ENCODE data around the gene ACO2.

ACO2 gene

DNA sequence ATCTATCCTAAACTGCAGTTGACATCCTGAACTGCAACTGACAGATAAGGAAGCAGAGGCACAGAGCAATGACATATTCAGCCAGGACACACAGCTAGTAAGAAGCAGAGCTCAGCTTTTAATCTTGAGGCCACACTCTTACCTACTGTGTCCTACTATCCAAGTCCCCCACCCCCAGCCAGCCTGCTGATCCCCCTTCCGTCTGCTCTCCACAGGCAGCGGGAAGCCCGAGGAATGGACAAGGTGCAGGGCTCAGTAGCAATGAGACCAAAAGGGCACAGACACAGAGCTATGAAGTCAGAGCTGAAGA, 71.0 kb downstream of the ACO2 start:
- H3K27ac ChIP-seq (ENCODE audit: low read depth, low read length), result no peak overlapping the region

DNA sequence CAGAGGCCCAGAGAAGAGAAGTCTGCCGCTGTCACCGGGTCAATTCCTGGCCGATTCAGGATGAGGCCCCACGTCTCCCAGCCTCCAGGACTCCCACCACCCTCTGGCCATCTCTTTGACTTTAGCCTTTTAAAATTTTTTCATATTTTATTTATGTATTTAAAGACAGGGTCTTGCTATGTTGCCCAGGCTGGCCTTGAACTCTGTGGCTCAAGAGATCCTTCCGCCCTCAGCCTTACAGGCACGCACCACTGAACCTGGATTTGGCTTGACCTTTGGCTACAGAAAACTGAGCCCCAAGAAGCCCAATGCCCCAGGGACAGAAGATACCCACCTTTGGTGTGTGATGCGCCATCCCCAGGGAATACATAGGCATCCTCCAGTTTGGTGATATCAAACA, 71.4 kb downstream of the ACO2 start:
- no peaks in the 10 kb centered on the region for H3K27me3 ChIP-seq (ENCODE audit: control insufficient read depth in 1 of 2, insufficient read depth in 2 of 2, low read length in 2 of 2)
- H3K4me1 ChIP-seq (ENCODE audit: control insufficient read depth in 1 of 2, insufficient read depth in 2 of 2, low read length in 2 of 2), result peaks cover 14 to 26% of the 10 kb centered on the region in 2 donors
- H3K4me3 ChIP-seq (ENCODE audit: low read depth in 1 of 2, low read length in 2 of 2), result no peak overlapping the region
- H3K9me3 ChIP-seq (ENCODE audit: control insufficient read depth in 1 of 2, low read length in 2 of 2), result no peaks in the 10 kb centered on the region
- H3K36me3 ChIP-seq (ENCODE audit: control insufficient read depth in 1 of 2, insufficient read depth in 2 of 2, low read length in 2 of 2), result peaks cover 0 to 28% of the 10 kb centered on the region in 2 donors
- no peak overlapping the region for H3K27ac ChIP-seq (ENCODE audit: low read depth, low read length)
- H3K9ac ChIP-seq (ENCODE audit: low read depth in 1 of 2, low read length in 2 of 2), result no peak overlapping the region

More for the DNA sequence above, 71.0 kb downstream of the ACO2 start:
- Histone ChIP-seq H3K9me3 (ENCODE audit: control insufficient read depth in 1 of 2, low read length in 2 of 2) (no peaks in the 10 kb centered on the region), H3K36me3 (ENCODE audit: control insufficient read depth in 1 of 2, insufficient read depth in 2 of 2, low read length in 2 of 2) (peaks cover 0 to 28% of the 10 kb centered on the region in 2 donors), H3K4me1 (ENCODE audit: control insufficient read depth in 1 of 2, insufficient read depth in 2 of 2, low read length in 2 of 2) (peaks cover 14 to 26% of the 10 kb centered on the region in 2 donors), H3K9ac (ENCODE audit: low read depth in 1 of 2, low read length in 2 of 2) (no peak overlapping the region), H3K27me3 (ENCODE audit: control insufficient read depth in 1 of 2, insufficient read depth in 2 of 2, low read length in 2 of 2) (no peaks in the 10 kb centered on the region), H3K4me3 (ENCODE audit: low read depth in 1 of 2, low read length in 2 of 2) (no peak overlapping the region)

DNA sequence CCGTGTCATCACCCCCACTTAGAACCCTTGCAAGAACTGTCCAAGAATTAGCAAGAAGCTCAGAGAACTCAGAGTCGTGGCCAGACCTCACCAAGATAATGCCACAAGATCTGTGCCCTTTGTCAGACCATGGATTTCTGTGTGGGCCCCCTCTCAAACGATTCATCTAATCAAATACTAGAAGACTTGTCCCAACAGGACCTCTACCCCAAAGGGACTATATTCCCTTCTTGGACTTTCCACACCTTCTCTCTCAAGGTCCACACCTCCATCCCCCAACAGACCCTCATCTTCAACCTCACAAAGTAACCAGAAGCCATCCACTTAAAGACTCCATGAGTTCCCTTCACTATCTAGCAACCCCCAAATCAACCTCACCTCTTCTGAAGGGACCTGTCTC, 72.6 kb downstream of the ACO2 start:
- Histone ChIP-seq H3K27ac (ENCODE audit: low read depth, low read length) (no peak overlapping the region), H3K4me1 (ENCODE audit: control insufficient read depth in 1 of 2, insufficient read depth in 2 of 2, low read length in 2 of 2) (peaks cover 14 to 26% of the 10 kb centered on the region in 2 donors), H3K9me3 (ENCODE audit: control insufficient read depth in 1 of 2, low read length in 2 of 2) (no peaks in the 10 kb centered on the region), H3K9ac (ENCODE audit: low read depth in 1 of 2, low read length in 2 of 2) (no peak overlapping the region), H3K4me3 (ENCODE audit: low read depth in 1 of 2, low read length in 2 of 2) (no peak overlapping the region), H3K27me3 (ENCODE audit: control insufficient read depth in 1 of 2, insufficient read depth in 2 of 2, low read length in 2 of 2) (no peaks in the 10 kb centered on the region), H3K36me3 (ENCODE audit: control insufficient read depth in 1 of 2, insufficient read depth in 2 of 2, low read length in 2 of 2) (peaks cover 0 to 28% of the 10 kb centered on the region in 2 donors)

DNA sequence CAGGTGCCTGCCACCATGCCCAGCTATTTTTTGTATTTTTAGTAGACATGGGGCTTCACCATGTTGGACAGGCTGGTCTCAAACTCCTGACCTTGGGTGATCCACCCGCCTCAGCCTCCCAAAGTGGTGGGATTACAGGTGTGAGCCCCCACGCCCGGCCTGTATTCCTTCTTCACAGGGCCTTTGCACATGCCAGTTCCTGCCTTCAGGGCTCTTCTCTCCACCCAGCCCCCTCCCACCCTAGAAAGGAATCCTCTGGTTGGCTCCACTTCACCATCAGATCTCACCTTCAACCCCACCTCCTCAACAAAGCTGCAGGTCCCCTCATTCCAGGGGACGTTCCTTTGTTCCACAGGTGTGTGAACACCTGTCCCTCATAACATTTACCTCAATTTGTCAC, 73.3 kb downstream of the ACO2 start:
- no peak overlapping the region for H3K9ac ChIP-seq (ENCODE audit: low read depth in 1 of 2, low read length in 2 of 2)

DNA sequence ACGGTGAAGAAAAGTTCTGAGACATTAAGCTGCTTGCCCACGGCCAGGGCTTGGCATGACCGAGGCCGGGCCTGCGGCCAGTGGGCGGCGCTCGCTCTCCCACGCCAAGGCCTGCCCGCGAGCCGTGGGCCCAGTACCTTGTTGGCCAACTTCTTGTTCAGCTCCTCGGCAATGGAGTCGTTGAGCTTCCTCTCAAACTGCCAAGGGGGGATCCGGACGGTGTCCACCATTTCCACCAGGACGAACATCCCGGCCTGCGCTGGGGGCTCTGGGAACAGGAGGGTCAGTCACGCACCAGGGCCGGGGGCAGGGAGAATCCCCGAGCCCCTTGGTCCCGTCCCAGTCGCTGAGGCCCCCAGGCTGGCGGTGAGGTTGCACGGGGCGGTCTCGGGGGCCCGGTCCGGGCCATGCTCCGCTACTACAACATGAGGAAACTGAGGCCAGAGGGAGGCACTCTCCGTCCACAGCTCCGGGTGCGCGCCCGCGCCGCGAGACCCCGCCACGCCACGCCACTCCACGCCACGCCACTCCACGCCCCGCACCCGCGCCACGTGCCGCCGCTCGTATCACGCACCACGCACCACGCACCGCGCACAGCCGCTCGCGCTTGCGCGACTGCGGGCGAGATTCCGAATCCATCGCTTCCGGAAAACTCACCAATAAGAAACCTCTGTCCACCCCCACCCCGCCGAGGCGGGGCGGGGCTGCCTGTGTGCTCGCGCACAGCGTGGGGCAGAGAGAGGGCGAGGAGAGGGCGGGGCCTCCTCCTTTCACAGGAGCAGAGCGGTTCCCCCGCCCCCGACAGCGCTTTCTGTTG, 75.1 kb downstream of the ACO2 start, which contains the start of gene POLR3H:
TSS of gene POLR3H (minus strand) at position 617 of the 817 bp plus-strand sequence. CDS start at position 248, 369 bp downstream.
- H3K4me3 ChIP-seq (ENCODE audit: low read depth in 1 of 2, low read length in 2 of 2), result peak within 1 kb of the TSS; percentile 87 to 88
- peaks cover 14 to 26% of the 10 kb centered on the region in 2 donors for H3K4me1 ChIP-seq (ENCODE audit: control insufficient read depth in 1 of 2, insufficient read depth in 2 of 2, low read length in 2 of 2)
- H3K9ac ChIP-seq (ENCODE audit: low read depth in 1 of 2, low read length in 2 of 2), result peak within 1 kb of the TSS; percentile 63 to 70
- H3K27ac ChIP-seq (ENCODE audit: low read depth, low read length), result peak within 1 kb of the TSS; percentile 72
- no peaks in the 10 kb centered on the region for H3K9me3 ChIP-seq (ENCODE audit: control insufficient read depth in 1 of 2, low read length in 2 of 2)
- H3K27me3 ChIP-seq (ENCODE audit: control insufficient read depth in 1 of 2, insufficient read depth in 2 of 2, low read length in 2 of 2), result no peaks in the 10 kb centered on the region
- H3K36me3 ChIP-seq (ENCODE audit: control insufficient read depth in 1 of 2, insufficient read depth in 2 of 2, low read length in 2 of 2), result peaks cover 0 to 17% of the 10 kb centered on the region in 2 donors

More for the DNA sequence above, 73.3 kb downstream of the ACO2 start:
- no peak overlapping the region for H3K4me3 ChIP-seq (ENCODE audit: low read depth in 1 of 2, low read length in 2 of 2)
- no peak overlapping the region for H3K27ac ChIP-seq (ENCODE audit: low read depth, low read length)
- H3K27me3 ChIP-seq (ENCODE audit: control insufficient read depth in 1 of 2, insufficient read depth in 2 of 2, low read length in 2 of 2), result no peaks in the 10 kb centered on the region
- peaks cover 14 to 26% of the 10 kb centered on the region in 2 donors for H3K4me1 ChIP-seq (ENCODE audit: control insufficient read depth in 1 of 2, insufficient read depth in 2 of 2, low read length in 2 of 2)
- H3K36me3 ChIP-seq (ENCODE audit: control insufficient read depth in 1 of 2, insufficient read depth in 2 of 2, low read length in 2 of 2), result peaks cover 0 to 24% of the 10 kb centered on the region in 2 donors
- no peaks in the 10 kb centered on the region for H3K9me3 ChIP-seq (ENCODE audit: control insufficient read depth in 1 of 2, low read length in 2 of 2)

DNA sequence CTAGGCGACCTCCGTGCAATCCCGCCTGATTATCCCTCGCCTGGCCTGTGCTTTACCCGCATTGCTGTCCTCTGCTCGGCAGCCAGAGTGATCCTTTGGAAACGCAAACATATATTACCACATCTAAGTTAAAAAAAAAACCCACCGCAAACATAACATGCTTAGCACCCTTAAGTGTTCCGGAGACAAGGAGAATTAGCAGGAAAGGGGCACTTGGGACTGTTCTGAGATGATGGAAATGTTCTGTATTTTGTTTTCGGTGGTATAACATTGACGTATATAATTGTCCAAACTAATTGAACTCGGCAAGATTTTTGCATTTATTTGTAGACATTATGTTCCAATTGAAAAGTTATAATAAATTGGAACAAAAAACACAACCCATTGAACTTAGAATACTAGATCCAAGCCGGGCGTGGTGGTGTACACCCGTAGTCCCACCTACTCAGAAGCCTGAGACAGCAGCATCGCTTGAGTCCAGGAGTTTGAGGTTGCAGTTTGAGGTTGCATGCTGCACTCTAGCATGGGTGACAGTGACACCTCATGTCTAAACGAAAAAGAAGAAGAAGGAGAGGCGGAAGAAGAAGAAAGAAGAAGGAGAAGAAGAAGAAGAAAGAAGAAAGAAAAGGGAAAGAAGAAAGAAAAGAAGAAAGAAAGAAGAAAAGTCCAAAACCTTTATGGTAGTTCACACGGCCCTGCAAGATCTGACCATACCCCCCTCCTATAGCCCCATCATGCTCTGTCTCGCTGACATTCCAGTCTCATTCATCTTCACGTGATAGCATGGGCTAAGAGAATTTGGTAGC, 76.0 kb downstream of the ACO2 start:
- Histone ChIP-seq H3K27me3 (ENCODE audit: control insufficient read depth in 1 of 2, insufficient read depth in 2 of 2, low read length in 2 of 2) (no peaks in the 10 kb centered on the region), H3K4me3 (ENCODE audit: low read depth in 1 of 2, low read length in 2 of 2) (peak overlapping the region; percentile 87 to 88), H3K36me3 (ENCODE audit: control insufficient read depth in 1 of 2, insufficient read depth in 2 of 2, low read length in 2 of 2) (peaks cover 0 to 9% of the 10 kb centered on the region in 2 donors), H3K9ac (ENCODE audit: low read depth in 1 of 2, low read length in 2 of 2) (no peak overlapping the region), H3K27ac (ENCODE audit: low read depth, low read length) (peak overlapping the region; percentile 22), H3K9me3 (ENCODE audit: control insufficient read depth in 1 of 2, low read length in 2 of 2) (no peaks in the 10 kb centered on the region), H3K4me1 (ENCODE audit: control insufficient read depth in 1 of 2, insufficient read depth in 2 of 2, low read length in 2 of 2) (peaks cover 14 to 20% of the 10 kb centered on the region in 2 donors)

DNA sequence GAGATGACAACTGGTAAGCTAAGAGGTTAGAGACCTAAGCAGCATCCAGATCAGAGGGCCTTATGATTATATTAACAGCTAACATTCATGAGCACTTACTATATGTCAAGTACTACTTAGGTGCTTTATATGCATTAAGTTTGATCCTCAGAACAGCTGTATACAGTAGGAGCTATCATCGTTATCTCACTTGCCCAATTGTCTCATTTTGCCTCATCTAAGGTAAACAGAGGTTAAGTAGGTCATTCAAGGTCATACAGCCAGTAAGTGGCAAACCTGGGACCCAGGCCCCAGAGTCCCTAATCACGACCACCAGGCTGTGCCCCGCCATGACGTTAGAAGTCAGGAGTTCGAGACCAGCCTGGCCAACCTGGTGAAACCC, 79.9 kb downstream of the ACO2 start:
- Histone ChIP-seq H3K9ac (ENCODE audit: low read depth in 1 of 2, low read length in 2 of 2) (no peak overlapping the region), H3K4me3 (ENCODE audit: low read depth in 1 of 2, low read length in 2 of 2) (no peak overlapping the region), H3K9me3 (ENCODE audit: control insufficient read depth in 1 of 2, low read length in 2 of 2) (no peaks in the 10 kb centered on the region), H3K4me1 (ENCODE audit: control insufficient read depth in 1 of 2, insufficient read depth in 2 of 2, low read length in 2 of 2) (peaks cover 5 to 6% of the 10 kb centered on the region in 2 donors), H3K27me3 (ENCODE audit: control insufficient read depth in 1 of 2, insufficient read depth in 2 of 2, low read length in 2 of 2) (no peaks in the 10 kb centered on the region), H3K36me3 (ENCODE audit: control insufficient read depth in 1 of 2, insufficient read depth in 2 of 2, low read length in 2 of 2) (no peaks in the 10 kb centered on the region), H3K27ac (ENCODE audit: low read depth, low read length) (no peak overlapping the region)

DNA sequence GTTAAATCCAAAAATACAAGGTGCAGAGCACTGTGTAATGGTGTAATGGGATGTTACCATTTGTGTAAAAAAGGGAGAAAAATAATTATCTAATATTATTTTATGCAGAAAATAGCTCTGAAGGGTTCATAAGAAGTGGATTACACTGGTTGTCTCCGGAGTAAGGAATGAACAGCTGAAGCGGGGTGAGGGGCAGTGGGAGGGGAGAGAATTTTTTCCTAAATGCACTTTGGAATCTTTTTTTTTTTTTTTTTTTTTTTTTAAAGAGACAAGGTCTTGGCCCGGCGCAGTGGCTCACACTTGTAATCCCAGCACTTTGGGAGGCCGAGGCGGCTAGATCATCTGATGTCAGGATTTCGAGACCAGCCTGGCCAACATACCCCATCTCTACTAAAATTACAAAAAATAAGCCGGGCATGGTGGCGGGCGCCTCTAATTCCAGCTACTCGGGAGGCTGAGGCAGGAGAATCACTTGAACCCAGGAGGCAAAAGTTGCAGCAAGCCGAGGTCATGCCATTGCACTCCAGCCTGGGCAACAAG, 82.1 kb downstream of the ACO2 start:
- H3K27ac ChIP-seq (ENCODE audit: low read depth, low read length), result no peak overlapping the region
- H3K27me3 ChIP-seq (ENCODE audit: control insufficient read depth in 1 of 2, insufficient read depth in 2 of 2, low read length in 2 of 2), result no peaks in the 10 kb centered on the region

DNA sequence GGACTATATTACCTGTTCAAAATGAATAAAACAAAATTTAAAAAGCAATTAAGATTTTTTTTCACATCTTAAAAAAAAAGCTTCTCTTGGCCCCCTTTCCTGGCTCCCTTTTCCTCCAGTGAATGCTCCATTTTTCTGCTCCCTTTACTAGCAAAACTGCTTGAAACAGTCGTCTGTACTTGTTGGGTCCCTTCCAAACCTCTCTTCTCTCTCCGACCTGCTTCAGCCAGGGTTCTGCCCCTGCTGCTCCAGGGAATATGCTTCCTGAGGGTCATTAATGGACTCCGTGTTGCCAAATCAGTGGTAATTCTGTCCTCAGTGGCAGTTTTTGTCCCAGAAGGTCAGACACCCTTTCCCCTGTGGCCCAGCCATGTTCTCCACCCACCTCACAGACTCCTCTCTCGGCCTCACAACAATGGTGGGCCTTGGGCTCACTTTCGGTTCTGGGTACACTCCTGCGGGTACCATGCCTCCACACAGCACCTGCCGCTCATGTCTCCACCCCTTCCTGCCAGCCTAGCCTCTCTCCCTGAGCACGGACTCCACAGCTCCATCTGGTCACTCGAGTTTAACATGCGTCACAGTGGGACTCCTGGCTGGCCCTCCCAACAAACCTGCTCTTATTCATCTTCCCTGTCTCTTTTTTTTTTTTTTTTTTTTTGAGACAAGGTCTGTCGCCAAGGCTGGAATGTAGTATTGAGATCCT, 83.1 kb downstream of the ACO2 start:
- Histone ChIP-seq H3K36me3 (ENCODE audit: control insufficient read depth in 1 of 2, insufficient read depth in 2 of 2, low read length in 2 of 2) (no peaks in the 10 kb centered on the region), H3K9me3 (ENCODE audit: control insufficient read depth in 1 of 2, low read length in 2 of 2) (no peaks in the 10 kb centered on the region), H3K4me3 (ENCODE audit: low read depth in 1 of 2, low read length in 2 of 2) (peak overlapping the region in 1 of 2 donors; percentile 40), H3K27me3 (ENCODE audit: control insufficient read depth in 1 of 2, insufficient read depth in 2 of 2, low read length in 2 of 2) (no peaks in the 10 kb centered on the region), H3K9ac (ENCODE audit: low read depth in 1 of 2, low read length in 2 of 2) (no peak overlapping the region), H3K4me1 (ENCODE audit: control insufficient read depth in 1 of 2, insufficient read depth in 2 of 2, low read length in 2 of 2) (no peaks in the 10 kb centered on the region), H3K27ac (ENCODE audit: low read depth, low read length) (no peak overlapping the region)

More for the DNA sequence above, 82.1 kb downstream of the ACO2 start:
- Histone ChIP-seq H3K4me3 (ENCODE audit: low read depth in 1 of 2, low read length in 2 of 2) (no peak overlapping the region), H3K9ac (ENCODE audit: low read depth in 1 of 2, low read length in 2 of 2) (no peak overlapping the region), H3K36me3 (ENCODE audit: control insufficient read depth in 1 of 2, insufficient read depth in 2 of 2, low read length in 2 of 2) (no peaks in the 10 kb centered on the region), H3K4me1 (ENCODE audit: control insufficient read depth in 1 of 2, insufficient read depth in 2 of 2, low read length in 2 of 2) (no peaks in the 10 kb centered on the region), H3K9me3 (ENCODE audit: control insufficient read depth in 1 of 2, low read length in 2 of 2) (no peaks in the 10 kb centered on the region)

All from duodenal mucosa (tissue), 2 donors.